ENCODE data around the gene PTCD2.

Gene PTCD2

DNA sequence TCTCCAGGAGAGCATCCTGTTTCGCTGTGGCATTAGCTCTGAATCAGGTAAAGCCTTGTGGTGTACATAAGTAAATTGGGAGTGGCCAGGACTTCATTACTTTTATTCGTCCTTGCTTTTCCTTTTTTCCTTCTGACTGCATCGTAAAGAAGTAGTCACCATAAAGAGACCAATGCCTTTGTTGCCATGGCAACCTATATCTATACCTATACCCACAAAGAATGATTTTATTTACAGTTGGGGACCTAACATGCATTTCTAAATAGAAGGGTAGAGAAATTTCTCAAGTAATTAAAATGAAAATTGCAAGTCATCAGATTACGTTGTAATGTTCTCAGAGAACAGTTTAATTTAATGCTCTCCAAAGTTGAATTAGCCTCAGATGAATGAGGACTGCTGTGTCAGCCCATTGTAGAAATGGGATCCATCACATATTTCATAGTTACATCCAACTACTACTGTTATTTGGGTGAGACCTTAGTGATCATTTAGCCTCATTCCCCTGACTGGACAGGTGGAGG is 18.6 kb downstream of the PTCD2 start:
- no peak for DNase-seq (ENCODE audit: low read depth in 1 of 2, low spot score in 1 of 2)

DNA sequence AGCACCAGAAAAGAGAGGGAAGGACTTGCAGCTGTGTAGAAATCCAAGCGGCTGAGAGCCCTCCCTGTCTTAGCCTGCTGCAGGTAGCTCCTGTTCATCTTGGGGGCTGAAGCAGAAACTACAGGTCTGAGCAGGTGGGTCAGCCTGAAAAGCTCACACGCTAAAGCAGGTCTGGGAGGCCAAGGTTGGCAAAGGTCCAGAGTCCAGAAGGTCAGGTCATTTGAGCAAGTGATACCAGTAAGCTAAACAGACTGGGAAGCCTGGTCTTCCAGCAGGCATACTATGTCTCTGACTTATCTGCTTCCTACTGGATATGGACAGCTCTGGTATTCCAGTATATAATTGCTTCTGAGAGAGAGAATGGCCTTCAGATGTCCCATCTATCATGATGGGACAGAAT is 26.2 kb downstream of the PTCD2 start:
- no peak for DNase-seq (ENCODE audit: low read depth in 1 of 2, low spot score in 1 of 2)

DNA sequence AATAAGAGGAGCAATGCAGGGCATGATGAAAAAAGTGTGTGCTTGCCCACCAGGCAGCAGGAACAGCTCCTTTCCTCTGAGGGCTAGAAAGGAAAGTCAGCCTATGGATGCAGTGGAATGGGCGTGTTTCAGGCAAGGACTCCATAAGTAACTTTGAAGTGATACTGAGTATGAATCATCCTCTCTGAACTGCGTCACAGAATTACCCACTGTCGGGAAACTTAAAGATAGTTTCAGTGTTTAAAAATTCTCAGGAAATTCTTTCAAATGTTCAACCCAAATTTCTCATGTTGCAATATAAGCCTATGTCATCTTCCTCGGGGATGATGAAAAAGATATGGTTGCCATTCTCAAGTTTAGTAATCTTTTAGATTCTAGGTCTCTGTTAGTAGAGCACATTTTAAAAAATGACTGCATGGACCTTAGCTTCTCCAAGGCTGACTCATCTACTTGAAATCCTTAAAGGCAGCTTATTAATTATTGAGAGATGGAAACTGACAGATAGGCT is 27.7 kb downstream of the PTCD2 start:
- no peak for DNase-seq (ENCODE audit: low read depth in 1 of 2, low spot score in 1 of 2)

DNA sequence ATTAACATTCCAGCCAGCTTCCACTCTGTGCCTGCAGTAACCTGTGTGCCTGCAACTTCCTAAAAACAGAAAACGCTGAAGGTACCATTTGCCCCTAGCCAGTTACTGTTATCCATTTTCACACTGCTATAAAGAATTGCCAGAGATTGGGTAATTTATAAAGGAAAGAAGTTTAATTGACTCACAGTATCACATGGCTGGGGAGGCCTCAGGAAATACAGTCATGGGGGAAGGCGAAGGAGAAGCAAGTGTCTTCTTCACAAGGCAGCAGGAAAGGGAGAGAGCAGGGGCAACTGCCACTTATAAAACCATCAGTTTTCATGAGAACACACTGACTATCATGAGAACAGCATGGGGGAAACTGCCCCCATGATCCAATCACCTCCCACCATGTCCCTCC is 31.2 kb downstream of the PTCD2 start:
- no peak for DNase-seq (ENCODE audit: low read depth in 1 of 2, low spot score in 1 of 2)

DNA sequence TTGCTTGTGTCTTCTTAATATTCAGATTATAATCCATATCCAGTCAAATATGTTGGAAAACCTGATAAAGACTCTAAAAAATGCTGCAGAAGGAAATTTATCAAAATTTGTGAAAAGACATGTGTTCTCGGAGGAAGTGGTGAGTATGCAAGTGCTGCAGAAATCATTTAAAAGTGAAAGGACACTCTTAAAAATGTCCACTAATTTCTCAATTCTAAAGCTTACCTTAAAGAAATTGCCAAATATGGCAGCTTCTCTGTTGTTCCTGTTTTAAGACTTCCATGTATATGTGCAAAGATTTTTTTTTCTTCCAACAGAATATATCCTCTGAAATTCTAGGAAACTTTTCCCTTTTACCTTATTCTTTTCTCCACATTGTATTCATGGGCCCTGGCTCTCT is 32.4 kb downstream of the PTCD2 start:
- DNase-seq (ENCODE audit: low read depth in 1 of 2, low spot score in 1 of 2) = no peak

DNA sequence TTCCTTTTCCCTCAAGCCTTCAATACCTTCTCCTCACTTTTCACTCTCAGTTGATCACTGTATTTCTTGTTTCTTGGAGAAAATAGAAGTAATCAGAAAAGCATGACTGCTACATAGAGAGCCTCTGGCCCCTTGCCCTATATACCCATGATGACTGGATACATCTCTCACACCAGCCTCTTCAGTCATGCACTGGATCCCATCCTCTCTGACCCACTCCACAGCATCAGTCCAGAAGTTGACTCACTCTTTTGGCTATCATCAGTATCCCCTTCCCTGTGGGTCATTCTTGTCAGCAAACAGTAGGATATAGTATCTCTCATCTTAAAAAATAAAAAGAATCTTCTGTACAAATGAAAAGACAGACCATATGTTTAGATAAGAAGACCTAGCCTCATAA is 32.9 kb downstream of the PTCD2 start:
- DNase-seq (ENCODE audit: low read depth in 1 of 2, low spot score in 1 of 2) = no peak

DNA sequence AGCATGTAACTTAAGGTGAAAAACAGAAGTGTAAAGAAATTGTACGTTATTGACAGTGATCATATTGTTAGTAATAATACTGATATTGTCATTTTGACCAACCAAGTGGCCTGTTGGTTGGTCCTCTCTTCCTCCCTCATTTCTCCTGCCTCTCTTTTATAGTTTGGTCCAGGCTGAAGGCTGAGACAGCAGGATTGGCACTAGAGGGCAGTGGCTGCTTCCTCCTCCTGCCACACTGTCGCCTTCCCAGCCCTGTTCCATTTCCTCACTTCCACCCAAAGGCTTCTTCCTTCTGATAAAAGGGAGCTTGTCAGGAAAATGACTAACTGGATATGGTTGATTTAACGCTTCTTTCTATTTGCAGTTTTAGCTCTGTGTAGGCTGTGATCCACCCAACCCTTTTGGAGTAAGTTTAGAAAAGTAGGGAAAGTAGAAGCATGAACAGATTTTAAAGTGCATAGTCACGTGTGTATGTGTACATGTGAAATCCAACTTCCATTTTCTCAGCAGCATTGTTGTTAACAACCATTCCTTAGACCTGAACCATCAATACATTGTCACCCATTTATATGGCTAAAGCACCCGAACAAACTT is 35.6 kb downstream of the PTCD2 start:
- no peak for DNase-seq (ENCODE audit: low read depth in 1 of 2, low spot score in 1 of 2)

DNA sequence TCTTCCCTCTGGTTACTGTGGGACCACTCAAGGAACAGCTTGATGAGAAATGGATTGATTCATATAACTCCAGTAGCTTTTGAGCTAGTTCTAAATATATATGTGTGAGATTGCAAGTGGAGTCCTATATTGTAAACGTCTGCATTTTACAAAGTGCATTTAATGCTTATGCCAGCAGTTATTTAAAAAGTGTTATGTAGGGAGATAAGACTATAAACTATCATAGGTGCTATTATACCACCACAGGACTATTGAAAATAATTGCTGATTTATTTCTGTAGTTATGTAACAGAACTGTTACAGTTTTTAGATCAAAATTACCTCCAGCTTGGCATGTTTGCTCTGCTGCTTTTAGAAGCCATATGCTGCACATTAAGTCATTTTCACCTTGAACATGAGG is 36.2 kb downstream of the PTCD2 start:
- DNase-seq (ENCODE audit: low read depth in 1 of 2, low spot score in 1 of 2) = no peak

DNA sequence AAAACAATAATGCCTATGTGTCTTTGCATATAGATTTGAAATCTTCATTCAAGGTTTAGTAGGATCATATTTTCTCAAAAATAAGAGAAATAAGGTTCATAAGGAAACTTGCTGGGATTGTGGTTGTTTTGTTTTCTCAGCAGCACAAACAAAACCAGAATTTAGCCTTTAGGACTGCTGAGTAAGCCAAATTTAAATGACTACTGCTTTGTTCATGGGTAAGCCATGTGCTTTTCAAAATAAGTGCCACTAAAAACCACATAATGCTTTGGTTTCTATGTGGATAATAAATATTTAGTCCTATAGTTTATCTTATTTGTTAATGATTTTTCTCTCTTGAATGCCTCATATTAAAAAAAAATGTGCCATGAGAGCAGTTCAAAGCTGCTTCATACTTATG is 38.8 kb downstream of the PTCD2 start:
- no peak for DNase-seq (ENCODE audit: low read depth in 1 of 2, low spot score in 1 of 2)

DNA sequence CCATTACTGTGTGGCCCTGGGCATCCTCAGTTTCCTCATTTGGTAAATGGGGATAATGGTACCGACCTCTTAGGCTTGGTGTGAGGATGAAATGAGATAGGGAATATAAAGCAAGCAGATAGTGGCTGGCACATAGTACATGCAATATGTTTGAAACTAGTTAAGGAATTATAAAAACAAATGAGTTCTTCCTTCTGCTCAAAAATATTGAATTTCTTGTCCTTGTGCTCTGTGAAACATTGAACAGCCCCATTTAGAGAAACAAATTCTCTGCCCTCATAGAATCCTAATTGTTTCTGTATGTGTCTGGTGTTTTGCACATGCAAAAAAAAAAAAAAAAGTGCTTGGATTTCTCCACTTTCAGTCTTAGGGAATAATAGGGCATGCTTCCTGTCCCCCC is 39.7 kb downstream of the PTCD2 start:
- DNase-seq (ENCODE audit: low read depth in 1 of 2, low spot score in 1 of 2) = no peak

DNA sequence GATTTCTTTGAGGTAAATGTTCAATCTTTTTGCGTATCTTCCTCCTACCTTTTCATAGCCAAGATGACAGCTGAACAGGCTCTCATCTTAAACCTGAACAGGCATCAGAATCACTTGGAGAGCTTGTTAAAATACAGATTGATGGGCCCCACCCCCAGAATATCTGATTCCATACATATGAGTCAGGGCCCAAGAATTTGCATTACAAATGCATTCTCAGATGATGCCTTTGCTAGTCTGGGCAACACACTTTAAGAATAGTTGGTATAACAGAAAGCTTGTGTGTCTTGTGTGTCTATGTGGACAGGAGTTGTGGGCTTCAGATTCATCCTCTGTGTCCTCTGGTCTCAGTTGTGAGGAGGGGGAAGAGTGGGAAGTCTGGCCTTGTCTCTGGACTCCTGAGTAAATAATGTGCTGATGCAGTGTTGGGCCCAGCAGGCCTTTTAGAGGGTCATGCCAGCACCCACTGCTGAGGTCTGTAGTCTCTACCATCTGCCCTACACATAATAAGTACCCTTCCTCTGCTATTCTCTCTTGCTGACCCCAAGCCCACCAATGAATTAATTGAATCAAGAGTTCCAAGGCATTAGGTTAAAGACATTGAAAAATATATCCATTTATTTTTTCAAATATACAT is 43.1 kb downstream of the PTCD2 start:
- no peak for DNase-seq (ENCODE audit: low read depth in 1 of 2, low spot score in 1 of 2)

DNA sequence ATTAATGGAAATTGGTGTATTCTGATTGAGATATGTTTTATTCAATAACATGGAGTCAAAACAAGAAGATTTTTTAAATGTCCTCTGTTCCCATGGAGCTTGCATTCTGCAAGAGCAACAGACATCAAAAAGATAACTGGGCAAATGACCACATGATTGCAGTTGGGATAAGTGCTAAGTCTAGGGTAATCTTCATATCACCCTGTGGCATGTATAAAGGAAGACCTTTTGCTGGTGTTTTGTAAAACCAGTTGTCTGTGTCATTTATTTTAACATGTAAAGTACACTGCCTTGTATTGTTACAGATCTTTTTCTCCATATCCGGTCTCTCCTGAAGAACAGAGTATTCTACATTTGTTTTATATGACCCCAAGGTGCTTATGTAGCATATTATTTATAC is 44.0 kb downstream of the PTCD2 start:
- no peak for DNase-seq (ENCODE audit: low read depth in 1 of 2, low spot score in 1 of 2)

DNA sequence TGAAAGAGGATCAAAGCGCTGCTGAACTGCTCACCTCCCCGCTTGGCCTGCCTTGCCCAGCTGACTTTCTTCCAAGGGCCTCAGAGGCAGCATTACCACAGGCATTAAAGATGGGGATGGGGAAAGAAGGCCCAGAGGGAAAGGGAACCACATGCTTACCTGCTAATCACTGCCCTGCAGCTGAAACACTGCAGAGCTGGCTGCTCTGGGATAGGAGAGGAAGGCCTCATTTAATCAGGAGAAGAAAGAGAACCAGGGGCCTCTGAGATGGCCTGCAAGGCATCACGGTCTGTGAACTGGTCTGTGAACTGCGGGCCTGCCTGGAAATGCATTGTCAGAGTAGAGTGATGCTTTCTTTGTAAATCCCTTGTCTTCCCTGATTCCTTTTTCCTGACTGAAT is 44.8 kb downstream of the PTCD2 start:
- DNase-seq (ENCODE audit: low read depth in 1 of 2, low spot score in 1 of 2) = no peak

DNA sequence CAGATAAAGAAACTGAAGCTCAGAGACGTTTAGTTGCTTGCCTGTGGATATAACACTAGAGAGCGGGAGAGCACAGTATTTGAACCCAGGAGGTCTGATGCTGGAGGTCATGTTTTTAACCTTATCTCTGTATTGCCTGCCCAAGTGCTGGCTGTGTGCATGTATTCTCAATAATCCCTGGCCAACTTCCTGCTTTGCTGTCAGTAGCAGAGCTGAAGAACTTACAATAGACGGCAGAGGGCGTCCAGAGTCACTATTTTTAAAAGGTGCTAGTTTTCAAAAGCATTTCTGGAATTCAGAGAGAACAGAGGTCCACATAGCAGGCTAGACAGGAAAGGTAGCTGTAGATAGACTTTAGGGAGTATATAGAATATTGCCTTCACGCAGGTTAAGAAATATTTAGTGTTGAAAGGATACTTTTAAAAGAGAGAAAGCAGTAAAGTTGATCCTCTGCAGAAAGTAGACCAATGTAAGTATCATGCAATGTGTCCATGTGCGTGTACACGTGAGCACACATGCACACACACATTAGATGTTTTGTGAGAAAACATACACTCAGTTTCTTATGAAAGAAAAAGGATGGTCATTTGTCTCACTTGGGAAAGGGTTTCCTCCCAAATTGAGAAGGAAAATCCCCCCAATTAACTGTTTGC is 46.3 kb downstream of the PTCD2 start:
- DNase-seq (ENCODE audit: low read depth in 1 of 2, low spot score in 1 of 2) = peak in 1 of 2 donors; percentile 4

DNA sequence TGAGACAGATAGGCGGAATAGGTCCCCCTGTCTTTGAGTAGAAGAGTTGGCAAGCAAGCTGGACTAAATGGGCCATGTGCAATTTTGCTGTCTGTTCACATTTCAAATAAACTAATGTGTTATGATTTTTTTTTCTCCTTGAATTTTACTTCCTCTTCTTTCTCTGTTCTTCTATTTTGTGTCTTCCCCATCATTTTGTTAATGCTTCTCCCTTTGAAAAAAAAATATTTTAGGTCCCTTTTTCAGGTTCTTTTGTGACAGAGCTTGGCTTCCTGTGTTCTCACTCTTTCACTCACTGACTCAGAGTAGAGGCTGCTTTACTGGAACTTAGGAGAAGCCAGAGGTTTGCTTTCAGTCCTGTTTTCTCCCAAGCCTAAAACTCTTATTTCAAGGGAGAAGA is 48.1 kb downstream of the PTCD2 start:
- no peak for DNase-seq (ENCODE audit: low read depth in 1 of 2, low spot score in 1 of 2)

DNA sequence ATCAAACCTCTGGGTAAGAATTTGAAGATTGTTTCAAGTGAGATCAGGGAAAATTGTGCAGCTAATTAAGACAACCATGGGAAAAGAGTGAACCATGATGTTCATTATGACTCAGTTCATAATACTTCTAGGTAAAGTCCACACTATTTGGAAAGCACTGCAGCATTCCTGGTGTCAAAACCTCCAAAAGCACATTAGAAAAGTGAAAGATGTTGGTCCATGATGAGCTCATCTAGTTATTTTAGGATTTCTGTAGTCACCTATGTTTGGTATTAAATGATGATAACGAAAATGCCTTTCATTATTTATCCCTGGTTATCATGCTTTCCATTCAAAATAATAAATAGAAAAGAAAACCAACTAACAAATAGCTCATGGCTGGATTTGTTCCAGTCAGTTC is 49.1 kb downstream of the PTCD2 start:
- DNase-seq (ENCODE audit: low read depth in 1 of 2, low spot score in 1 of 2) = no peak

DNA sequence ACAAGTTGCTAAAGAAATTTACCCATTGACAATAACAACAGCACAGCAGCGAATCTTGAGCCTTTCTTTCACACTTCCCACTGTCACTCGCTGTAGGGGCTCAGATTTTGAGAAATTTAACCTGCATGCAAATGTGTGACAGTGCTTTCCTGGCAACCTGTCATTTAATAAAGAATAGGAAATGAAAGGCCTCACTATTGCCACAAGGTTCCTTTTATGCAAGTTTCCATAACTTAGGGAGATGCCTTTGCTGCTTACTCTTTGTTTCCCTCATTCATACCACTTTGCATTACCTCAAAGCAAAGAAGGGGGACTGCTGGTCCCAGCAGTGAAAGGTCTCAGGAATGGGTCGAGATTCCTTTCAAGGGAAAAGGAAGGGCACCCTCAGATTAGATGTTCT is 49.5 kb downstream of the PTCD2 start:
- no peak for DNase-seq (ENCODE audit: low read depth in 1 of 2, low spot score in 1 of 2)

DNA sequence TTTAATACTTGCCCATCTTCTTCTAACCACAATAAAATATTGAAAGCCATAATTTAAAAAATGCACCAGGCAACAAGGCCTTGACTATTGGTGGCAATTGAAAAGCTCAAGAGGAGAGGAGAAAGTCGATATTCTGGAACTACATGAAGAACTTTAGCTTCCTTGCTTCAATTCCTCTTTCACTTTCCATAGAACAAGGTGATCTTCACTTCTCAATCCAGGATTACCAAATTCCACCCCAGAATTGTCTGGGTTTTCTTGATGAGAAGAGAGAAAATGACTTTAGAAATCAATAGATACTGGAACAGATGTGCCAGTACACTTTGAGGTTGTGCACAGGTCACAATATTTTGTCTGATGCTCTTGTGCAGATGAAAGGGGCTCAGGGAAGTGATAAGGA is 52.2 kb downstream of the PTCD2 start:
- no peak for DNase-seq (ENCODE audit: low read depth in 1 of 2, low spot score in 1 of 2)

DNA sequence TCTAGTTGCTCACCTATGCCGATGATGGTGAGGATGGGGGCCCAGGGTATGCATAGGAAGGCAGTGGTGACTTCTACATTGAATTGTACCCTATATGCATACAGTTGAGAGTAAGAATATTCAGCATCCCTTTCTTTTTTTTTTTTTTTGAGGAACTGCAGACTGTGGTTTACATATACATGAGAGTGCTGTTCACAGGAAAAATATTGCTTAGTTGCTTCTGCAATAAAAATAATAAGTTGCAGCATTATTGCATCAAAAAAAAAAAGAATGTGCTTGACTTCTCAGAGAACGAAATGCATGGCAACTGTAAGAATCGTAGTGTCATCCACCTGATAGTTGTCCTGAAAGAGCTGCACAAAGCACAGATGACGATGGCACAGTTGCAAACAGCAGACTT is 52.8 kb downstream of the PTCD2 start:
- no peak for DNase-seq (ENCODE audit: low read depth in 1 of 2, low spot score in 1 of 2)

DNA sequence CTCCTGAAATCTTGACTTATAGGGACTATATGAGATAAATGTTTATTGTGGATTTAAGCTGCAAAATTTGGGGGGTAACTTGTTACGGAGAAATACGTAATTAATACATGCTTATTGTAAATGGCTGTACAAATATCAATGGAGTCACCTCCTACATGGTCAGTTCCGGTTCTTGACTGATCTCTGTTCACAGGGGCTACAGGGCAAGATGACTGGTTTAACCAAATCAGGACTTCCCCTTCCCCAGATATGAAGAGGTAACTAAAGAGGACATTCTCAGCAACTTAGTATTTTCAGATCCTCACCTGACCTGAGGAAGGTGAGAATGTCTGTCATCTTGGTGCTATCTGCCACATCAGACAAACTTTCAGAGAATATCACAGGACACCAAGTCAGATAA is 54.7 kb downstream of the PTCD2 start:
- no peak for DNase-seq (ENCODE audit: low read depth in 1 of 2, low spot score in 1 of 2)

DNA sequence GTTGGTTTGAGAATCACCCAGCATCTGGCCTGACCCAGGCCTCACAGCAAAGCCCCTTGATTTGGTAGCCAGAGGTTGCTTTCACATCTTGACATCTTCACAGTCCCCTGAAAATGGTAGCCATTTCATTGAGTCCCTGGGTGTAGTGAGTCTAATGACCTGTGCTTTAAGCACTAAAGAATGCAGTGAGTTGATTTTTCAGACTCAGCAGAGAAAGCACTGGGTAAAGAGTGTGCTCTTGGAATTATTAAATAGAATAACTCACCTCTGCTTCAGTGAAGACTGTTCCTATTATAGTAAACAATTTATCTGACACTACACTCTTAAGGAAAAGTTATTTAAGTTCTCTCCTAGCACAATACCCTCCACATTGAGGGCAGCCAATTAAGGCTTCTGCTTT is 56.2 kb downstream of the PTCD2 start:
- DNase-seq (ENCODE audit: low read depth in 1 of 2, low spot score in 1 of 2) = no peak

DNA sequence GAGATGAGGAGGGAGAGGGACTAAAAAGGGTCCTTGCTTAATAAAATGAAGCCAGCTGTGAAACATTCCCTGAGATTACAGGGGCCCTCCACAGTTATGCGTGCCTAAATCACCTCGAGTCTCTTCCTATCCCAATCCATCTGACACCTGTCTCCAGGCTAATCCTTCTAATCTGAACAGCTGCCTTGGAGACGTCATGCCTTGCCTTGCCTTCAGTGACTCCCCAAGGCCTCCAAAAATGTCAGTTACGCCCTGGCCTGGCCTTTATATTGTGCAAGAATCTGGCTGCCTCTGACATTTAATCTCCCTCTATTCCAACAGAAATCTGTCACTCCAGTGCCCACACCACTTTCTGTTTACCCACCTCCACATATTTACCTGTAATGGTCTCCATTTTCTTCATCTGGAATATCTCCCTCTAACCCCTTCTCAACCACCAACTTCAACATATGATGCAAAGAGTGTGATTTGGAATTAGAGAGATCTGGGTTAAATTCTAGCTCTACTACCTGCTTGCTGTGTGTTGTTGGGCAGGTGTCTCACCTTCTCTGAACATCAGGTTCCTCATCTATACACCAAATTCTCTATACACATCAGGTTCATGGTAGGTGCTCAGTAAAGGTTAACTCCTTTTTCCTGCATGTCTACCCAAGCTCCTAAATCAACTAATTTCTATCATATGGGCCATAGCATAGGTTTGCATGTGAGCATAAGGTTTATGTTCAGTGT is 57.9 kb downstream of the PTCD2 start:
- DNase-seq (ENCODE audit: low read depth in 1 of 2, low spot score in 1 of 2) = no peak

Measured in activated CD4-positive, alpha-beta T cell treated with anti-CD3 and anti-CD28 coated beads, Interleukin-2, amount 50 U/mL, for 24 hours (primary cell).